NB4 (cell line): Measurements from ENCODE around the gene ALKBH3.

Experiments used
- DNase-seq: peaks from one replicate; pipeline ENCODE4 v3.0.0; 2010; ENCODE audit warnings: low read depth
- H3K4me3 ChIP-seq: one replicate; pipeline ENCODE4 v1.5.1; 2011; ENCODE audit warnings: mild to moderate bottlenecking, low read depth, low read length, moderate library complexity
- MYC ChIP-seq: IDR thresholded peaks from 2 replicates; pipeline ENCODE4 v1.6.1; 2011; ENCODE audit warnings: low read depth, low read length
- POLR2A ChIP-seq: IDR thresholded peaks from 2 replicates; pipeline ENCODE4 v1.6.1; 2011; ENCODE audit warnings: mild to moderate bottlenecking; ENCODE audit not compliant: insufficient read length; ENCODE audit errors: extremely low read depth
- TF ChIP-seq, protein P1 (sequence below): IDR thresholded peaks from one replicate; pipeline ENCODE4 v1.5.1; 2012; ENCODE audit warnings: low read depth, low read length
- TF ChIP-seq, protein P2 (sequence below): IDR thresholded peaks from 2 replicates; pipeline ENCODE4 v1.6.1; 2011; ENCODE audit warnings: low read depth, low read length

ALKBH3 gene

DNA sequence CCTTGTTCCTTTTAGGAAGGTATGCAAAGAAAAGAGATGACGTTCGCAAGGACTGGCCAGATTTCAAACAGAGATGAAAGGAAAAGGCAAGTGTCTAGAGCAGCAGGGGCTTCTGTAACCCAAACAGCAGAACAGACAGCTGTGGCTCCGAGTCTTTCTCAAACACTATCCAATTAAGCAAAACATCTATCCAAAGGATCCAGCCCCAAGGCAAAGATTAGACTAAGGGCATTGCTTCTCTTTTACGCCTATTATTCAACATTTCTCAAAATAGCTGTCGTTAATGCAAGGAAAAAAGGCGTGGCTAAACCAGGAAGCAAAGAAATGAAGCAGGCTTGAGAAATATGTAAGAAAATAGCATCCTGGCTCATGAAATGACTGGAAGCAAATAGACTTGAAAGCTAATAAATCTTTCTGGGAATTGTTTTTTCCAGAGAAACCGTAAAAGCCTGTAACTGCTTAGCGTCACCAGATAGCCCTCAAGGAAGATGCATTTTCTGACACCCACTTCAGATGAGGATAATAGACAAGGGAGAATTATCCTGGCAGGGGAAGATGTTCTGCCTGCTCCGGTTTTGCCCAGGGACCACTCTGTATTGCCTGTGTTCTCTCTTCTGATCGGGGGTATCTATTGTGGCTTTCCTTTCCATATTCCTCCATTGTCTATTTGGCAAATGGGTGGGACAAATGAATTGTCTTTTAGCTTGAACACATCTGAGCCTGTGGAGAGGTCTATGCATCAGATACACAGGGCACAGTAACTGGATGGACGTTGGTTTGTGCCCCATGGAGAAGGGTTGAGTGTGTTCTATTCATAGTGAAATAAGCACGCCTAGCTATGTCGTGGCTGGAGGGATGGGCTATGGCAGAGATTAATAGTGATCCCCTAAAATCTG, 82.0 kb downstream of the ALKBH3 start:
- no peak for DNase-seq
- no peak for TF ChIP-seq MYC
- TF ChIP-seq, protein P1, sequence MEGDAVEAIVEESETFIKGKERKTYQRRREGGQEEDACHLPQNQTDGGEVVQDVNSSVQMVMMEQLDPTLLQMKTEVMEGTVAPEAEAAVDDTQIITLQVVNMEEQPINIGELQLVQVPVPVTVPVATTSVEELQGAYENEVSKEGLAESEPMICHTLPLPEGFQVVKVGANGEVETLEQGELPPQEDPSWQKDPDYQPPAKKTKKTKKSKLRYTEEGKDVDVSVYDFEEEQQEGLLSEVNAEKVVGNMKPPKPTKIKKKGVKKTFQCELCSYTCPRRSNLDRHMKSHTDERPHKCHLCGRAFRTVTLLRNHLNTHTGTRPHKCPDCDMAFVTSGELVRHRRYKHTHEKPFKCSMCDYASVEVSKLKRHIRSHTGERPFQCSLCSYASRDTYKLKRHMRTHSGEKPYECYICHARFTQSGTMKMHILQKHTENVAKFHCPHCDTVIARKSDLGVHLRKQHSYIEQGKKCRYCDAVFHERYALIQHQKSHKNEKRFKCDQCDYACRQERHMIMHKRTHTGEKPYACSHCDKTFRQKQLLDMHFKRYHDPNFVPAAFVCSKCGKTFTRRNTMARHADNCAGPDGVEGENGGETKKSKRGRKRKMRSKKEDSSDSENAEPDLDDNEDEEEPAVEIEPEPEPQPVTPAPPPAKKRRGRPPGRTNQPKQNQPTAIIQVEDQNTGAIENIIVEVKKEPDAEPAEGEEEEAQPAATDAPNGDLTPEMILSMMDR, result no peak
- TF ChIP-seq, protein P2, sequence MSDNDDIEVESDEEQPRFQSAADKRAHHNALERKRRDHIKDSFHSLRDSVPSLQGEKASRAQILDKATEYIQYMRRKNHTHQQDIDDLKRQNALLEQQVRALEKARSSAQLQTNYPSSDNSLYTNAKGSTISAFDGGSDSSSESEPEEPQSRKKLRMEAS, result no peak
- no peak overlapping the region for H3K4me3 ChIP-seq

DNA sequence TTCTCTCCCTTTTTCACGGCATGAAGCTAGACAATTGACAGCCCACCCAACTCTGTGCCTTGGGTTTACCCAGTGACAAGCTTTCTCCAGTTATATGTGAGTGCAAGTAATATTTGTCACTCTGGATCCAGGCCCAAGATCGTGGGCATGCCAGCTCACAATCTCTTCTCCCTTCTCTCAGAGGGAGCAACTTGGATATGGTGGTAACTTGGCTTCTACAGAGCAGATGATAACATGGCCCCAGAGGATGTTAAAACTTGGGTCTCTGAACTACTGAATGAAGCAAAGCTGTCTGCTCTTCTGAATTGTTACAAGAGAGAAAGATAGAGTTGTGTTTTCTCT, 82.6 kb downstream of the ALKBH3 start:
- TF ChIP-seq, protein P2, result no peak
- TF ChIP-seq, protein P1, result no peak
- no peak for TF ChIP-seq MYC
- TF ChIP-seq POLR2A, result no peak
- no peak for DNase-seq
- no peak overlapping the region for H3K4me3 ChIP-seq

DNA sequence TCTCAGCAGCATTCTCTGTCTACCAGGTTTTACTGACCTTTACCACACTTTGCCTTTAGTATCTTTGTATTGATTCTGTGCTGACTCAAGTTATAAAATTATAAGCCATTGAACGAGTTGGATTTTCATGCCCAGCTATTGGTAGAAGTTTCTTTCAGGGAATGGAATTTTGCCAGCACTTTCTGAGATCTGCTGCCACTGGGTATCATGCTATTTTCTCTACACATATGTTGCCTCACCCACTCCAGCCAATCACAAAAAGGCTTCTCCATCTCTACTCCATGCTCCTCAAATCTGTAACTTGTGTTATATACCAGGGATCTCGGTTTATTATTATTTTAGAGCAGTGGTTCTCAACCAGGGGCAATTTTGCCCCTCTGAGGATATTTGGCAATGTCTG, 87.0 kb downstream of the ALKBH3 start:
- no peak overlapping the region for H3K4me3 ChIP-seq
- DNase-seq, result no peak
- TF ChIP-seq POLR2A, result no peak
- TF ChIP-seq, protein P2, result no peak
- TF ChIP-seq, protein P1, result no peak
- TF ChIP-seq MYC, result no peak

DNA sequence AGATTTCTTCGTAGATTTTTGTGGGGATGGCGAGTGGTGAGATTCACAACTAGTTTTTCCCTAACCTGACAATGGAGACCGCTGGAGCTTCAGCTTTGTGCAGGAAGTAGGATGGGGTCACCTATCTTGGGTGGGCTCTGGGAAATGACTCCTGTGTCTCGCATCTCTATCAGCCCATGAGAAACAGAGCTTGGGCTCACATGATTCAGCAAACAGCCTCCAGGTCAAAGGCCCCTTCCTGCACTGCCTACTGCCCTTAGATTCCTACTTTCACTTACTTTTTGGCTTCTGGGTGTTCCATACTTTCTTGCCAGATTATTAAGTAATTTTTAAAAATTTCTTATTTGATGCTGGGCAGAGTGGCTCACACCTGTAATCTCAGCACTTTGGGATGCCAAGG, 88.1 kb downstream of the ALKBH3 start:
- no peak for DNase-seq
- H3K4me3 ChIP-seq, result no peak overlapping the region
- TF ChIP-seq POLR2A, result no peak
- no peak for TF ChIP-seq MYC
- TF ChIP-seq, protein P2, result no peak
- TF ChIP-seq, protein P1, result no peak

DNA sequence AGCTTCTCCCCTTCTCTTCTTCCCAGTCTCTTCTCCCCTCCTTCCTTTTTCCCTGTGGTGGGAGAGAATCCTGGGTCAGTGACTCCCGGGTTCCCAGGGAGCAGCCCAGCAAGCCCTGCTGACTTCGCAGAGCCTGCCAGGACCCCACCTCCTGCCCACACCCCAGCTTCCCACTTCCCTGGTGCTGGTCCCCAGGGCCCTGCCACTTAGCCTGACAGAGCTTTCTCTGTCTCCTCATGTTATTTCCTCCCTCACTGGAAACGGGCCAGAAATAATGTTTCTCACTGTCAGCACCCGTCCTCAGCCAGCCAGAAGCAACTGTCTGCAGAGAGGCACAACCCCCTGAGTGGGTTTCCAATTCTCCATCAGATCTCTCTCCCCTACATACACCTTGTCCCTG, 88.9 kb downstream of the ALKBH3 start:
- TF ChIP-seq, protein P2, result no peak
- TF ChIP-seq, protein P1, result no peak
- no peak for TF ChIP-seq MYC
- TF ChIP-seq POLR2A, result no peak
- no peak overlapping the region for H3K4me3 ChIP-seq
- DNase-seq, result no peak
